ELR (cell line): ENCODE data around the gene FAM98C.
"Not testable (repeated sequence)": the region's sequence is repeated elsewhere in the genome, so short reads cannot be mapped to it uniquely, and the experiment has no call there.

Experiments
- DNase-seq: peaks from one replicate; pipeline ENCODE4 v3.0.0-alpha.2; 2015; ENCODE audit warnings: low read depth

The FAM98C gene

GRCh38 chr19:38402967-38403674 lies at the start of gene FAM98C:
TSS of gene FAM98C (plus strand) at chr19:38403093. CDS start at chr19:38403154, 61 bp downstream.
- DNase-seq: peak; percentile 95

GRCh38 chr19:38355728-38356725 lies 46.9 kb upstream of the FAM98C start:
- no peak for DNase-seq

- DNase-seq: no peak
These were observed 44.8 kb upstream of the FAM98C start for GRCh38 chr19:38358071-38358470.

GRCh38 chr19:38359242-38360021 lies 43.5 kb upstream of the FAM98C start:
- DNase-seq: no peak

GRCh38 chr19:38360351-38360750 lies 42.5 kb upstream of the FAM98C start:
- DNase-seq: no peak

GRCh38 chr19:38360839-38361631 lies 41.9 kb upstream of the FAM98C start:
- no peak for DNase-seq

- peak; percentile 73 for DNase-seq
These were observed 41.2 kb upstream of the FAM98C start for GRCh38 chr19:38361633-38362075.

- DNase-seq: peak; percentile 64
These were observed 40.6 kb upstream of the FAM98C start for GRCh38 chr19:38362076-38362945.

GRCh38 chr19:38362946-38363688 lies 39.8 kb upstream of the FAM98C start:
- not testable (repeated sequence) for DNase-seq

GRCh38 chr19:38367041-38367440 lies 35.9 kb upstream of the FAM98C start:
- no peak for DNase-seq

- no peak for DNase-seq
These were observed 33.3 kb upstream of the FAM98C start for GRCh38 chr19:38369584-38369983.

- DNase-seq: no peak
These were observed 32.6 kb upstream of the FAM98C start for GRCh38 chr19:38370299-38370698.

- DNase-seq: no peak
These were observed 31.8 kb upstream of the FAM98C start for GRCh38 chr19:38371081-38371480.

- DNase-seq: no peak
These were observed 29.0 kb upstream of the FAM98C start for GRCh38 chr19:38373907-38374331.

GRCh38 chr19:38374332-38375097 lies 28.4 kb upstream of the FAM98C start, which contains the start of gene PSMD8:
TSS of gene PSMD8 (plus strand) at chr19:38374571. CDS start at chr19:38374602, 31 bp downstream.
- DNase-seq: peak; percentile 98

GRCh38 chr19:38375098-38375493 lies 27.8 kb upstream of the FAM98C start:
- DNase-seq: no peak

- peak; percentile 54 for DNase-seq
These were observed 27.1 kb upstream of the FAM98C start for GRCh38 chr19:38375748-38376147.

- DNase-seq: no peak
These were observed 26.3 kb upstream of the FAM98C start for GRCh38 chr19:38376576-38376975.

- DNase-seq: no peak
These were observed 25.8 kb upstream of the FAM98C start for GRCh38 chr19:38377052-38377451.
